HCT116 (cell line): Measurements from ENCODE around the gene VASH1. TPM values are rescaled to one million over a fixed set of nuclear protein-coding genes. Genes with fewer than 3 reads are reported as not detected.

Source experiments
- ATAC-seq: fragments of 200-7000 bp; cut with Tn5 transposase; 2 replicates; pipeline ENCODE4 v1.9.1; 2020; ENCODE audit warnings: mild to moderate bottlenecking, moderate library complexity
- BruUV-seq: library from RNA; stranded (reverse); fragments of 400-500 nt; replicated peaks from 2 replicates; lab custom pipeline; 2021; lab: Mats Ljungman, UMichigan
- CTCF ChIA-PET: fragments of 300-600 bp; sonication (Branson Sonifier 250); formaldehyde crosslinking; loops from one replicate; lab custom pipeline; 2021; ENCODE audit warnings: antibody characterized with exemption; lab: Charles Lee
- POLR2A ChIA-PET: fragments of 300-600, 350-600 bp; sonication (Branson Sonifier 250); formaldehyde crosslinking; loops from one replicate; lab custom pipeline; 2021; ENCODE audit warnings: antibody characterized with exemption; lab: Charles Lee
- RAD21 ChIA-PET, 2 experiments: fragments of 300-600 bp; sonication (Branson Sonifier 250); formaldehyde crosslinking; loops; one replicate each; lab custom pipeline; 2023; ENCODE audit warnings: low total read pairs in 2 of 2; ENCODE audit not compliant: uncharacterized antibody in 2 of 2, unreplicated experiment in 2 of 2, low non-redundant PET in 1 of 2; lab: Charles Lee
- DNase-seq: peaks from one replicate; pipeline ENCODE4 v3.0.0-alpha.2; 2010; ENCODE audit warnings: low read depth, low spot score
- H2AFZ ChIP-seq: fragments of 200-600 bp; shearing (Covaris generic), sonication (generic); 2 replicates; pipeline ENCODE4 v1.6.1; 2017; ENCODE audit warnings: low read depth, mixed run types, mixed read lengths, antibody characterized with exemption, low read length; ENCODE audit not compliant: poor library complexity, severe bottlenecking
- H3K27ac ChIP-seq: 2 replicates; pipeline ENCODE4 v1.5.1; 2012; ENCODE audit warnings: low read depth, low read length
- H3K27me3 ChIP-seq: fragments of 200-600 bp; sonication (generic); 2 replicates; pipeline ENCODE4 v1.6.1; 2016; ENCODE audit warnings: mixed run types, low read length, mixed read lengths; ENCODE audit not compliant: insufficient read depth
- H3K36me3 ChIP-seq, 2 experiments: fragments of 200-500 bp in 1 of 2; fragments of 200-600 bp in 1 of 2; sonication (Bioruptor generic) in 1 of 2; sonication (generic) in 1 of 2; 2 replicates each; pipeline versions ENCODE4 v1.5.1 to v1.6.1; 2014 to 2016; ENCODE audit warnings: low read length in 2 of 2, inconsistent platforms in 1 of 2, mixed read lengths in 1 of 2, mixed run types in 1 of 2; ENCODE audit not compliant: insufficient read depth in 2 of 2, control insufficient read depth in 1 of 2
- H3K4me1 ChIP-seq, 2 experiments: fragments of 200-600 bp in 1 of 2; sonication (generic) in 1 of 2; 2 replicates each; pipeline versions ENCODE4 v1.5.1 to v1.6.1; 2012 to 2017; ENCODE audit warnings: low read length in 2 of 2, inconsistent platforms in 1 of 2, mild to moderate bottlenecking in 1 of 2, mixed read lengths in 1 of 2, mixed run types in 1 of 2, moderate library complexity in 1 of 2; ENCODE audit not compliant: insufficient read depth in 2 of 2, control insufficient read depth in 1 of 2
- H3K4me2 ChIP-seq: fragments of 200-600 bp; sonication (generic); 2 replicates; pipeline ENCODE4 v1.6.1; 2017; ENCODE audit warnings: mixed run types, low read length, mixed read lengths
- H3K4me3 ChIP-seq, 2 experiments: fragments of 200-600 bp in 1 of 2; sonication (generic) in 1 of 2; replicated peaks in 1 of 2; 2 replicates each; pipeline ENCODE4 v1.5.1; 2011 to 2016; ENCODE audit warnings: low read length in 2 of 2, control low read depth in 1 of 2, low read depth in 1 of 2, mild to moderate bottlenecking in 1 of 2, mixed read lengths in 1 of 2, mixed run types in 1 of 2
- H3K79me2 ChIP-seq: fragments of 200-600 bp; sonication (generic); 2 replicates; pipeline ENCODE4 v1.6.1; 2017; ENCODE audit warnings: mild to moderate bottlenecking, mixed run types, low read length, moderate library complexity, mixed read lengths; ENCODE audit not compliant: insufficient read depth
- H3K9ac ChIP-seq: fragments of 200-600 bp; sonication (generic); 2 replicates; pipeline ENCODE4 v1.6.1; 2016; ENCODE audit warnings: low read length, mixed read lengths
- H3K9me2 ChIP-seq: fragments of 200-600 bp; sonication (generic), shearing (Covaris generic); 2 replicates; pipeline ENCODE4 v1.6.1; 2017; ENCODE audit warnings: mixed run types, mild to moderate bottlenecking, moderate library complexity; ENCODE audit not compliant: insufficient read depth
- H3K9me3 ChIP-seq, 2 experiments: fragments of 200-500 bp in 1 of 2; fragments of 200-600 bp in 1 of 2; sonication (Bioruptor generic) in 1 of 2; sonication (generic) in 1 of 2; 2 replicates each; pipeline ENCODE4 v1.6.1; 2014 to 2017; ENCODE audit warnings: low read length in 2 of 2, mixed read lengths in 2 of 2, inconsistent platforms in 1 of 2, low read depth in 1 of 2, mild to moderate bottlenecking in 1 of 2, mixed run types in 1 of 2, moderate library complexity in 1 of 2; ENCODE audit not compliant: control insufficient read depth in 1 of 2, insufficient read depth in 1 of 2
- H4K20me1 ChIP-seq: fragments of 200-600 bp; sonication (generic), shearing (Covaris generic); 2 replicates; pipeline ENCODE4 v1.6.1; 2017; ENCODE audit warnings: mixed run types, mild to moderate bottlenecking, moderate library complexity; ENCODE audit not compliant: insufficient read depth
- CBX3 ChIP-seq: IDR thresholded peaks from 2 replicates; pipeline ENCODE4 v1.6.1; 2012; ENCODE audit warnings: low read depth
- EGR1 ChIP-seq: IDR thresholded peaks from 2 replicates; pipeline ENCODE4 v1.6.1; 2012; ENCODE audit warnings: low read depth
- ELF1 ChIP-seq: IDR thresholded peaks from 2 replicates; pipeline ENCODE4 v1.6.1; 2012; ENCODE audit warnings: low read depth, borderline replicate concordance
- EZH2 ChIP-seq: fragments of 200-600 bp; sonication (generic); IDR thresholded peaks from 2 replicates; pipeline ENCODE4 v1.6.1; 2017; ENCODE audit warnings: antibody characterized with exemption, mixed run types
- FOSL1 ChIP-seq: IDR thresholded peaks from 2 replicates; pipeline ENCODE4 v1.6.1; 2012; ENCODE audit warnings: low read depth
- POLR2A ChIP-seq: IDR thresholded peaks from 2 replicates; pipeline ENCODE4 v1.7.0; 2011; ENCODE audit warnings: borderline replicate concordance; ENCODE audit not compliant: insufficient read depth, insufficient read length; ENCODE audit errors: extremely low read depth
- RAD21 ChIP-seq: IDR thresholded peaks from 2 replicates; pipeline ENCODE4 v1.6.1; 2012; ENCODE audit warnings: low read depth, mild to moderate bottlenecking
- SIN3A ChIP-seq: IDR thresholded peaks from 2 replicates; pipeline ENCODE4 v1.6.1; 2012; ENCODE audit warnings: low read depth
- TCF7L2 ChIP-seq: IDR thresholded peaks from 2 replicates; pipeline ENCODE4 v1.7.0; 2011; ENCODE audit warnings: borderline replicate concordance, inconsistent platforms; ENCODE audit not compliant: insufficient read depth, insufficient read length; ENCODE audit errors: extremely low read depth
- intact Hi-C: fragments of 100-400 bp; cut with micrococcal nuclease; formaldehyde crosslinking; loops from 2 replicates; pipeline ENCODE4 v1.10.0; 2022
- total RNA-seq: library from RNA; stranded (reverse); gene quantifications from one replicate; pipeline ENCODE4 v1.2.1, GENCODE V29; 2021; ENCODE audit not compliant: unreplicated experiment
- TF ChIP-seq, protein P1 (sequence below): IDR thresholded peaks from 2 replicates; pipeline ENCODE4 v1.6.1; 2012
- TF ChIP-seq, protein P2 (sequence below): IDR thresholded peaks from 2 replicates; pipeline ENCODE4 v1.6.1; 2011; ENCODE audit warnings: mild to moderate bottlenecking, low read length, moderate library complexity; ENCODE audit not compliant: insufficient replicate concordance; ENCODE audit errors: extremely low read depth
- TF ChIP-seq, protein P3 (sequence below): IDR thresholded peaks from 2 replicates; pipeline ENCODE4 v1.6.1; 2012; ENCODE audit warnings: low read depth

Gene VASH1
- total RNA-seq, 1 experiment from 2014 or later = 13.3 TPM

DNA sequence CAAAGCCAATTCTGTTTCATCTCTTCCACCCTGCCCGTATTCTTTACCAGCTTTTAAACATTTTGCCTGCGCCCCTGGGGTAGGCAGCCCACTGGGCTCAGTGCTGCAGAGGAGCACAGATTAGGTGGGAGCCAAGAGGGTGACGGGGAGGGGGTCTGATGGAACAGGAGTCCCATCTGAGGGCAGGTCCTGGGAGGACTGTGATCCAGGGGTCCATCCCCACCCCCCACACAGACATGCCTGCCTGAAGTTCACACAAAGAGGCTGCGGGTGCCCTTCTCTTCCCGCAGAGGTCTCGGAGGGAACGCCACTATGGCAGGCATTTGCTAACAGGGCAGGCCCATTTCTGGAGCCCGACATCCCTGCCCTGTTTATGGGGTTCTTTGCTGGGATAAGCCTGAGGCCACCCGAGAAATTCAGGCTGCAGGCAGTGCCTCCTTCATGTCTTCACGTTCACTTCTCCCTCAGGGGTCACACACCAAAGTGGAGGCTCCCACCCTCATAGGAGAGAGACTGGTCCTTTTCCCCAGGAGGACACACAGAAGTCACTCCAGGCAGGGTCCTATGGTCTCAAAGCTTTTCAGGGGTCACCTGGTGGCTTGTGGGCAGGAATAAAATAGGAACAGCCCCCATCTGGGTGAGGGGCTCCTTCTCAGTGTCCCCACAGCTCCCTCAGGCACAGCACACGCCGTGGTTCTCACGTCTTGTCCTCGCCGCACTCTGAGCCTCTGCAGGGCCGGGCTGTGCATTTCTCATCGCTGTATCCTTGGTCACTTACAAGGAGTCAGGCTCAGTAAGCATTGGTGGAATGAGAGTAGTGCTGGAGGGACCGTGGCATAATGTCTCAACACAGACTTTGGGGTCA, 12.9 kb downstream of the VASH1 start:
- ATAC-seq (no peak), DNase-seq (no peak)
- no TSS peak for BruUV-seq
- CTCF ChIA-PET = interaction anchor here (1.7 kb wide), 1 partner anchor 10 kb away, joined by 7 read pairs; no protein-coding TSS in a partner anchor
- Histone ChIP-seq H3K9me2 (no peaks in the 10 kb centered on the region), H3K4me3 (no peak overlapping the region), H3K9ac (no peak overlapping the region), H2AFZ (no peak overlapping the region), H4K20me1 (no peaks in the 10 kb centered on the region), H3K4me2 (peak overlapping the region; percentile 54), H3K9me3 (no peaks in the 10 kb centered on the region), H3K36me3 (no peaks in the 10 kb centered on the region), H3K27ac (0 out of 2 replicates have a peak overlapping the region, but pooled peaks have one; percentile 26), H3K27me3 (no peaks in the 10 kb centered on the region), H3K4me1 (peaks cover 15 to 24% of the 10 kb centered on the region in 2 experiments), H3K79me2 (no peaks in the 10 kb centered on the region)
- TF ChIP-seq FOSL1 = no peak
- TF ChIP-seq TCF7L2 = no peak
- TF ChIP-seq ELF1 = no peak
- TF ChIP-seq CBX3 = no peak
- no peak for TF ChIP-seq POLR2A
- TF ChIP-seq EGR1 = no peak
- TF ChIP-seq RAD21 = no peak
- no peak for TF ChIP-seq SIN3A
- POLR2A ChIA-PET = no interaction called here
- intact Hi-C loops = no loop called here
- RAD21 ChIA-PET = no interaction called here

DNA sequence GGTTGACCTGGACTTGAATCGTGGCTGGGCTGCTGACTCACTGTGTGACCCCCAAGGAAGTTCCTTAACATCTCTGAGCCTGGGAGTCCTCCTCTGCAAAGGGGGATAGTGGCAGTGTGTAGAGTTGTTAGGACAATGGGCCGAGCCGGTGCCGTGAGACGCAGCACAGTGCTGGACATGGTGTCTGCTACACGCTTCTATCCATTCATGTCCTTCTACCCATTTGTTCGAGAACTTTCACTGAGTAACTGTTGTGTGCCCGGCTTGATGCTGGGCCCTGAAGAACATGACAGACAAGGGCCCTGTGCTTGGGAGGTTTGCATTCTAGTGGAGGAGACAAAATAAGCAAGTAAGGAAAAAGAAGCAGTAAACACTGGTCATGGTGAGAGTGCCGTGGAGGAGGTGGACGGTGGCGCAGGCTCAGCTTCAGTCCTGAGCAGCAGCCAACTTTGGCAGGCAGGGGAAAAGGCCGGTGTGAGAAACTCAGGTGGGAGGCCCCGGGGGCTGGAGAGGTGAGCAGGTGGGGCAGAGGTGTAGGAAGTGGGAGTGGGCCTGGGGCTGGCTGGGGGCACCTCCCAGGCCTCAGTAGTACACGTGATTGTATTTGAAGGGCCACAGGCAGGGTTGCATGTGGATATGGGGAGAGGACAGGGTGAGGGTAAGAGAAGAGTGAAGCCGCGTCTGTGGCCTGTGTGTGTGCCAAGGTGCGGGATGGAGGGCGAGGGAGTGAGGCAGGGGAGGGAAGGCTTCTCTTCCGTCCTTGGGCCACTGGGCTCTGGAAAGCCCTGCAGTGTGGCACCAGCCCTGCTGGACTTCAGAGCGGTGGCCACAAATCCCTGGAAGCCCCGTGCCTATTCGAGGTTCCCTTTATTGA, 13.8 kb downstream of the VASH1 start:
- Histone ChIP-seq H3K27me3 (no peaks in the 10 kb centered on the region), H3K9ac (no peak overlapping the region), H2AFZ (no peak overlapping the region), H3K9me3 (no peaks in the 10 kb centered on the region), H3K9me2 (no peaks in the 10 kb centered on the region), H3K27ac (no peak overlapping the region), H3K4me3 (no peak overlapping the region), H3K36me3 (no peaks in the 10 kb centered on the region), H3K4me2 (no peak overlapping the region), H4K20me1 (no peaks in the 10 kb centered on the region), H3K4me1 (peaks cover 15 to 24% of the 10 kb centered on the region in 2 experiments), H3K79me2 (no peaks in the 10 kb centered on the region)
- ATAC-seq (no peak), DNase-seq (no peak)
- intact Hi-C loops = no loop called here
- ChIA-PET RAD21 (no interaction called here), CTCF (no interaction called here), POLR2A (no interaction called here)
- no TSS peak for BruUV-seq
- TF ChIP-seq EZH2 = no peak
- TF ChIP-seq, protein P1, sequence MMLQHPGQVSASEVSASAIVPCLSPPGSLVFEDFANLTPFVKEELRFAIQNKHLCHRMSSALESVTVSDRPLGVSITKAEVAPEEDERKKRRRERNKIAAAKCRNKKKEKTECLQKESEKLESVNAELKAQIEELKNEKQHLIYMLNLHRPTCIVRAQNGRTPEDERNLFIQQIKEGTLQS = no peak
- TF ChIP-seq, protein P2, sequence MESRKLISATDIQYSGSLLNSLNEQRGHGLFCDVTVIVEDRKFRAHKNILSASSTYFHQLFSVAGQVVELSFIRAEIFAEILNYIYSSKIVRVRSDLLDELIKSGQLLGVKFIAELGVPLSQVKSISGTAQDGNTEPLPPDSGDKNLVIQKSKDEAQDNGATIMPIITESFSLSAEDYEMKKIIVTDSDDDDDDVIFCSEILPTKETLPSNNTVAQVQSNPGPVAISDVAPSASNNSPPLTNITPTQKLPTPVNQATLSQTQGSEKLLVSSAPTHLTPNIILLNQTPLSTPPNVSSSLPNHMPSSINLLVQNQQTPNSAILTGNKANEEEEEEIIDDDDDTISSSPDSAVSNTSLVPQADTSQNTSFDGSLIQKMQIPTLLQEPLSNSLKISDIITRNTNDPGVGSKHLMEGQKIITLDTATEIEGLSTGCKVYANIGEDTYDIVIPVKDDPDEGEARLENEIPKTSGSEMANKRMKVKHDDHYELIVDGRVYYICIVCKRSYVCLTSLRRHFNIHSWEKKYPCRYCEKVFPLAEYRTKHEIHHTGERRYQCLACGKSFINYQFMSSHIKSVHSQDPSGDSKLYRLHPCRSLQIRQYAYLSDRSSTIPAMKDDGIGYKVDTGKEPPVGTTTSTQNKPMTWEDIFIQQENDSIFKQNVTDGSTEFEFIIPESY = no peak
- TF ChIP-seq, protein P3, sequence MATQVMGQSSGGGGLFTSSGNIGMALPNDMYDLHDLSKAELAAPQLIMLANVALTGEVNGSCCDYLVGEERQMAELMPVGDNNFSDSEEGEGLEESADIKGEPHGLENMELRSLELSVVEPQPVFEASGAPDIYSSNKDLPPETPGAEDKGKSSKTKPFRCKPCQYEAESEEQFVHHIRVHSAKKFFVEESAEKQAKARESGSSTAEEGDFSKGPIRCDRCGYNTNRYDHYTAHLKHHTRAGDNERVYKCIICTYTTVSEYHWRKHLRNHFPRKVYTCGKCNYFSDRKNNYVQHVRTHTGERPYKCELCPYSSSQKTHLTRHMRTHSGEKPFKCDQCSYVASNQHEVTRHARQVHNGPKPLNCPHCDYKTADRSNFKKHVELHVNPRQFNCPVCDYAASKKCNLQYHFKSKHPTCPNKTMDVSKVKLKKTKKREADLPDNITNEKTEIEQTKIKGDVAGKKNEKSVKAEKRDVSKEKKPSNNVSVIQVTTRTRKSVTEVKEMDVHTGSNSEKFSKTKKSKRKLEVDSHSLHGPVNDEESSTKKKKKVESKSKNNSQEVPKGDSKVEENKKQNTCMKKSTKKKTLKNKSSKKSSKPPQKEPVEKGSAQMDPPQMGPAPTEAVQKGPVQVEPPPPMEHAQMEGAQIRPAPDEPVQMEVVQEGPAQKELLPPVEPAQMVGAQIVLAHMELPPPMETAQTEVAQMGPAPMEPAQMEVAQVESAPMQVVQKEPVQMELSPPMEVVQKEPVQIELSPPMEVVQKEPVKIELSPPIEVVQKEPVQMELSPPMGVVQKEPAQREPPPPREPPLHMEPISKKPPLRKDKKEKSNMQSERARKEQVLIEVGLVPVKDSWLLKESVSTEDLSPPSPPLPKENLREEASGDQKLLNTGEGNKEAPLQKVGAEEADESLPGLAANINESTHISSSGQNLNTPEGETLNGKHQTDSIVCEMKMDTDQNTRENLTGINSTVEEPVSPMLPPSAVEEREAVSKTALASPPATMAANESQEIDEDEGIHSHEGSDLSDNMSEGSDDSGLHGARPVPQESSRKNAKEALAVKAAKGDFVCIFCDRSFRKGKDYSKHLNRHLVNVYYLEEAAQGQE = no peak
